Measurements from ENCODE around the gene OGFRL1.

Gene OGFRL1

GRCh38 chr6:71287038-71287437, 1.6 kb upstream of the OGFRL1 start:
- DNase-seq (ENCODE audit: low read depth): no peak

GRCh38 chr6:71287926-71288227, 734 bp upstream of the OGFRL1 start:
- no peak for DNase-seq (ENCODE audit: low read depth)

- DNase-seq (ENCODE audit: low read depth): no peak
These were observed 609 bp downstream of the OGFRL1 start for GRCh38 chr6:71289039-71289801.

- DNase-seq (ENCODE audit: low read depth): no peak
These were observed 1.2 kb downstream of the OGFRL1 start for GRCh38 chr6:71289802-71290175.

- DNase-seq (ENCODE audit: low read depth): no peak
These were observed 2.0 kb downstream of the OGFRL1 start for GRCh38 chr6:71290611-71291010.

GRCh38 chr6:71292001-71292400, 3.4 kb downstream of the OGFRL1 start:
- DNase-seq (ENCODE audit: low read depth): no peak

GRCh38 chr6:71294121-71294523, 5.5 kb downstream of the OGFRL1 start:
- no peak for DNase-seq (ENCODE audit: low read depth)

GRCh38 chr6:71298459-71298858, 9.8 kb downstream of the OGFRL1 start:
- DNase-seq (ENCODE audit: low read depth): no peak

- DNase-seq (ENCODE audit: low read depth): no peak
These were observed 11.2 kb downstream of the OGFRL1 start for GRCh38 chr6:71299541-71300470.

- DNase-seq (ENCODE audit: low read depth): no peak
These were observed 12.1 kb downstream of the OGFRL1 start for GRCh38 chr6:71300561-71301168.

- DNase-seq (ENCODE audit: low read depth): no peak
These were observed 12.9 kb downstream of the OGFRL1 start for GRCh38 chr6:71301546-71301945.

- DNase-seq (ENCODE audit: low read depth): no peak
These were observed 21.0 kb downstream of the OGFRL1 start for GRCh38 chr6:71309656-71310055.

GRCh38 chr6:71310261-71310660, 21.6 kb downstream of the OGFRL1 start:
- no peak for DNase-seq (ENCODE audit: low read depth)

GRCh38 chr6:71312089-71312488, 23.5 kb downstream of the OGFRL1 start:
- no peak for DNase-seq (ENCODE audit: low read depth)

- no peak for DNase-seq (ENCODE audit: low read depth)
These were observed 28.8 kb downstream of the OGFRL1 start for GRCh38 chr6:71317441-71317840.

- no peak for DNase-seq (ENCODE audit: low read depth)
These were observed 31.4 kb downstream of the OGFRL1 start for GRCh38 chr6:71320041-71320440.

- no peak for DNase-seq (ENCODE audit: low read depth)
These were observed 32.7 kb downstream of the OGFRL1 start for GRCh38 chr6:71321314-71321713.

GRCh38 chr6:71324194-71324785, 35.7 kb downstream of the OGFRL1 start:
- no peak for DNase-seq (ENCODE audit: low read depth)

GRCh38 chr6:71326611-71327010, 38.0 kb downstream of the OGFRL1 start:
- no peak for DNase-seq (ENCODE audit: low read depth)

GRCh38 chr6:71330501-71330900, 41.9 kb downstream of the OGFRL1 start:
- DNase-seq (ENCODE audit: low read depth): no peak

- DNase-seq (ENCODE audit: low read depth): no peak
These were observed 43.4 kb downstream of the OGFRL1 start for GRCh38 chr6:71332012-71332411.

GRCh38 chr6:71333050-71333449, 44.4 kb downstream of the OGFRL1 start:
- DNase-seq (ENCODE audit: low read depth): no peak

- DNase-seq (ENCODE audit: low read depth): no peak
These were observed 45.1 kb downstream of the OGFRL1 start for GRCh38 chr6:71333697-71334096.

Data from T-helper 22 cell (primary cell).